AG04450 (cell line): ENCODE measurements around the gene STYK1. TPM values are rescaled to one million over a fixed set of nuclear protein-coding genes. Genes with fewer than 3 reads are reported as not detected.
"Not testable (repeated sequence)": the region's sequence is repeated elsewhere in the genome, so short reads cannot be mapped to it uniquely, and the experiment has no call there.

Experiments used
- CTCF ChIA-PET: fragments of 300-600, 350-600 bp; formaldehyde crosslinking; extraction: SDS; loops from one replicate; lab custom pipeline; 2022; ENCODE audit warnings: antibody characterized with exemption, inconsistent platforms; lab: Charles Lee
- POLR2A ChIA-PET: fragments of 350-600 bp; formaldehyde crosslinking; extraction: SDS; loops from one replicate; lab custom pipeline; 2021; ENCODE audit warnings: antibody characterized with exemption, inconsistent platforms; lab: Yijun Ruan, JAX
- DNase-seq: peaks from one replicate; pipeline ENCODE4 v3.0.0-alpha.2; 2011; ENCODE audit warnings: low read depth, low spot score
- H3K27ac ChIP-seq: one replicate; pipeline ENCODE4 v1.5.1; 2012; ENCODE audit warnings: low read depth, low read length, control low read depth
- H3K27me3 ChIP-seq: one replicate; pipeline ENCODE4 v1.6.0; 2012; ENCODE audit warnings: low read length; ENCODE audit not compliant: control insufficient read depth, insufficient read depth
- H3K4me3 ChIP-seq: 2 replicates; pipeline ENCODE4 v1.5.1; 2011; ENCODE audit warnings: mild to moderate bottlenecking, low read depth, low read length, control low read depth
- H3K9me3 ChIP-seq: 2 replicates; pipeline ENCODE4 v1.5.1; 2012; ENCODE audit warnings: low read length; ENCODE audit not compliant: control insufficient read depth, insufficient read depth
- polyA plus RNA-seq: library from polyadenylated mRNA; depleted of rRNA; stranded (reverse); fragments of >200 nt; gene quantifications from 2 replicates; pipeline ENCODE4 v1.2.3, GENCODE V29; 2011
- TF ChIP-seq, protein P1 (sequence below): IDR thresholded peaks from 2 replicates; pipeline ENCODE4 v1.5.1; 2011; ENCODE audit warnings: low read depth, low read length, control low read depth, inconsistent platforms

STYK1 gene
- polyA plus RNA-seq, 1 experiment = 0.02 TPM

GRCh38 chr12:10590966-10591365 lies 82.9 kb downstream of the STYK1 start:
- Histone ChIP-seq H3K4me3 (no peak overlapping the region), H3K9me3 (no peaks in the 10 kb centered on the region), H3K27me3 (no peaks in the 10 kb centered on the region), H3K27ac (no peak overlapping the region)
- TF ChIP-seq, protein P1, sequence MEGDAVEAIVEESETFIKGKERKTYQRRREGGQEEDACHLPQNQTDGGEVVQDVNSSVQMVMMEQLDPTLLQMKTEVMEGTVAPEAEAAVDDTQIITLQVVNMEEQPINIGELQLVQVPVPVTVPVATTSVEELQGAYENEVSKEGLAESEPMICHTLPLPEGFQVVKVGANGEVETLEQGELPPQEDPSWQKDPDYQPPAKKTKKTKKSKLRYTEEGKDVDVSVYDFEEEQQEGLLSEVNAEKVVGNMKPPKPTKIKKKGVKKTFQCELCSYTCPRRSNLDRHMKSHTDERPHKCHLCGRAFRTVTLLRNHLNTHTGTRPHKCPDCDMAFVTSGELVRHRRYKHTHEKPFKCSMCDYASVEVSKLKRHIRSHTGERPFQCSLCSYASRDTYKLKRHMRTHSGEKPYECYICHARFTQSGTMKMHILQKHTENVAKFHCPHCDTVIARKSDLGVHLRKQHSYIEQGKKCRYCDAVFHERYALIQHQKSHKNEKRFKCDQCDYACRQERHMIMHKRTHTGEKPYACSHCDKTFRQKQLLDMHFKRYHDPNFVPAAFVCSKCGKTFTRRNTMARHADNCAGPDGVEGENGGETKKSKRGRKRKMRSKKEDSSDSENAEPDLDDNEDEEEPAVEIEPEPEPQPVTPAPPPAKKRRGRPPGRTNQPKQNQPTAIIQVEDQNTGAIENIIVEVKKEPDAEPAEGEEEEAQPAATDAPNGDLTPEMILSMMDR = no peak
- CTCF ChIA-PET = no interaction called here
- POLR2A ChIA-PET = no interaction called here
- no peak for DNase-seq

- ChIA-PET POLR2A (no interaction called here), CTCF (no interaction called here)
- Histone ChIP-seq H3K9me3 (peaks cover 3% of the 10 kb centered on the region), H3K4me3 (no peak overlapping the region), H3K27ac (no peak overlapping the region), H3K27me3 (no peaks in the 10 kb centered on the region)
- TF ChIP-seq, protein P1 = no peak
- no peak for DNase-seq
These were observed 89.4 kb downstream of the STYK1 start for GRCh38 chr12:10584415-10584814.

GRCh38 chr12:10582704-10583103 lies 91.1 kb downstream of the STYK1 start:
- CTCF ChIA-PET = no interaction called here
- TF ChIP-seq, protein P1 = no peak

GRCh38 chr12:10582133-10582532 lies 91.7 kb downstream of the STYK1 start:
- DNase-seq, H3K27me3 ChIP-seq, POLR2A ChIA-PET, CTCF ChIA-PET, H3K9me3 ChIP-seq, H3K4me3 ChIP-seq, H3K27ac ChIP-seq: not testable (repeated sequence)

More at GRCh38 chr12:10582704-10583103, 91.1 kb downstream of the STYK1 start:
- POLR2A ChIA-PET = no interaction called here
- Histone ChIP-seq H3K27ac (no peak overlapping the region), H3K4me3 (no peak overlapping the region), H3K27me3 (no peaks in the 10 kb centered on the region), H3K9me3 (peaks cover 3% of the 10 kb centered on the region)
- DNase-seq = no peak

DNA sequence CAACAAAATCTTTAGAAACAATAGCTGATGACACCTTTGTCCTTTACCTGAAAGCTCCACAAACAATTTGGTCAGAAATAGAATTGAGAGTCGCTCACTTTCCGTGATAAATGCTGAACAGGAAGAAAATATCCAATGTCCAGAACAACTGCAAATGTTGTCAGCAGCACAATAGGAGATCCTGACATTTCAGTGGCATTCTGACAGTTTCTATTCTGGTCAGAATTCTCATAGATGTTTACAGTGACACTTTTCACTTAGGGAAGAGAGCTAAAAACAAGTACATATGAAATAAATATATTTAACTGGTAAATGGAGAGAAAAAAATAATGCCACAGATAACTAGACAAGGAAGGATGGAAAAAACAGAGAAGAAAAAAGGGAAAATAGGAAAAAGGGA lies 99.5 kb downstream of the STYK1 start:
- CTCF ChIA-PET = interaction anchor here (0.6 to 1.0 kb wide), 3 partner anchors 147 to 338 kb away, joined by 3 to 4 read pairs (median 3); no protein-coding TSS in a partner anchor
- DNase-seq = no peak
- Histone ChIP-seq H3K27me3 (no peaks in the 10 kb centered on the region), H3K4me3 (no peak overlapping the region), H3K27ac (no peak overlapping the region), H3K9me3 (no peaks in the 10 kb centered on the region)
- TF ChIP-seq, protein P1 = no peak
- POLR2A ChIA-PET = no interaction called here

DNA sequence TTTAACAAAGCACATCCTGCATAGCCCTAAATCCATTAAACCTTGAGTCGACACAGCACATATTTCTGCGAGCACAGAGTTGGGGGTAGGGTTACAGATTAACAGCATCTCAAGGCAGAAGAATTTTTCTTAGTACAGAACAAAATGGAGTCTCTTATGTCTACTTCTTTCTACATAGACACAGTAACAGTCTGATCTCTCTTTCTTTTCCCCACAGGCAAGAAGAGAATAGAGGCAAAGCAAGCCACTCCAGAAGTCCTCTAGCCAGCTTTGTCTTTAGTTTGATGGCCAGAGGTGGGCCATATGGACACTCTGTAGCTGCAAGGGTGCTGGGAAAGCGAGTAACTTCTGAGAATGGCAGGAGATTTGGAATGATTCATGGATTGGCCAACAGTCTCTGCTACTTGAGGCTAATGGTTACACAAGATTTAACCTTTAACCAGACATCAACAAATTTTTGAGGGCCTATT lies 101.8 kb downstream of the STYK1 start:
- H3K27me3 ChIP-seq, H3K9me3 ChIP-seq, H3K4me3 ChIP-seq, POLR2A ChIA-PET, H3K27ac ChIP-seq: not testable (repeated sequence)
- DNase-seq = peak; percentile 10
- CTCF ChIA-PET = interaction anchor here (1.0 kb wide), 1 partner anchor 11 kb away, joined by 3 read pairs; no protein-coding TSS in a partner anchor
